ENCODE measurements around the gene CHRD. TPM values are rescaled to one million over a fixed set of nuclear protein-coding genes. Genes with fewer than 3 reads are reported as not detected.

Gene CHRD
- total and polyA plus RNA-seq, 7 donors, result 0.23 to 16.3 (median 5.7) TPM

GRCh38 chr3:184377374-184377773 lies 2.5 kb upstream of the CHRD start:
- Histone ChIP-seq H3K4me1 (peaks cover 0 to 23% (median 19%) of the 10 kb centered on the region in 4 donors), H3K9me3 (no peaks in the 10 kb centered on the region), H3K36me3 (no peaks in the 10 kb centered on the region), H3K27ac (no peak overlapping the region), H3K27me3 (peaks cover 3 to 36% (median 30%) of the 10 kb centered on the region in 3 donors), H3K4me3 (no peak overlapping the region)
- TF ChIP-seq POLR2A (IDR thresholded peaks at IDR 0.05), result no peak
- no peak for TF ChIP-seq EP300 (IDR thresholded peaks at IDR 0.05)
- TF ChIP-seq CTCF (IDR thresholded peaks at IDR 0.05), result no peak
- no peak for TF ChIP-seq POLR2AphosphoS5 (IDR thresholded peaks at IDR 0.05)
- WGBS, 2 donors, result 64 to 80% methylated on average over 5 of the region's 5 CpGs
- intact Hi-C loops (cut with DNase I), result no loop called here
- DNase-seq, result peak; percentile 59

DNA sequence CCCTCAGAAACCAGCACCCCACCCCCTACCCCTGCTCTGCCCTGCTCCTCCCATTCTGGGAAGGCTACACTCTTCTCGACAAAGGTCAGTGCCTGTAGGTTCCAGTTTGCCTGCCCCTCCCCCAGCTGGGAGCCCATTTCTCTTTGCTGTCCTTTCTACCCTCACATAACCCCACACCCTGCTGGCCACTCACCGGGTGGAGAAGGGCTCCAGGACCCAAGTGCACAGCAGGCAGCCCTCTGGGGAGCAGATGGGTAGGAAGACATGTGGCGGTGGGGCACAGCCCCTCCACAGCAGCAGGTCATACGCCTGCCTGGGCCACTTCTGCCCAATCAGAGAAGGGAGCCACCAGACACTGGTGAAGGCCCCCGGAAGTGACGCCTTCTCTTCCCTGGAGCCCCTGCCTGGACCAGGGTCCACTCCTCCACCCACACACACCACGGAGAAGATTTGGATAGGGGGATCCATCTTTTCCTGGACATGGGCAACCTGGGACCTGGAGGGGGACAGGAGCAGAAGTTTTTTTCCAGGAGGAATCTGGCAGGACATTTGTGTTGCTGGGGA lies 1.9 kb upstream of the CHRD start, which contains the start of gene THPO:
Gene THPO (minus strand): TSS at position 326 of the 564 bp plus-strand sequence. CDS start 1,948 bp downstream, outside the sequence.
- Histone ChIP-seq H3K4me3 (peak within 1 kb of the TSS in 1 of 4 donors; percentile 52), H3K27me3 (peaks cover 3 to 36% (median 30%) of the 10 kb centered on the region in 3 donors), H3K9me3 (no peaks in the 10 kb centered on the region), H3K36me3 (no peaks in the 10 kb centered on the region), H3K27ac (peak within 1 kb of the TSS; percentile 65 to 72 (median 70)), H3K4me1 (peaks cover 0 to 23% (median 19%) of the 10 kb centered on the region in 4 donors)
- DNase-seq, result peak; percentile 64
- intact Hi-C loops (cut with DNase I), result no loop called here
- WGBS, 2 donors, result 75 to 78% methylated on average over 7 of the region's 7 CpGs
- TF ChIP-seq POLR2A (IDR thresholded peaks at IDR 0.05) (no peak), CTCF (IDR thresholded peaks at IDR 0.05) (no peak), POLR2AphosphoS5 (IDR thresholded peaks at IDR 0.05) (no peak), EP300 (IDR thresholded peaks at IDR 0.05) (no peak)

- peak overlapping the region; percentile 65 to 72 (median 70) for H3K27ac ChIP-seq
Observed at GRCh38 chr3:184378651-184379357, 1.1 kb upstream of the CHRD start.

GRCh38 chr3:184380185-184380626 lies 352 bp downstream of the CHRD start:
- 1 to 2% methylated on average over 59 to 62 of the region's 62 CpGs for WGBS, 2 donors
- DNase-seq, result peak; percentile 90
- intact Hi-C loops (cut with DNase I), result no loop called here
- H3K9me3 ChIP-seq, result no peaks in the 10 kb centered on the region
- TF ChIP-seq EP300 (IDR thresholded peaks at IDR 0.05) (no peak), POLR2A (IDR thresholded peaks at IDR 0.05) (no peak), POLR2AphosphoS5 (IDR thresholded peaks at IDR 0.05) (no peak), CTCF (IDR thresholded peaks at IDR 0.05) (no peak)
- H3K4me1 ChIP-seq, result peaks cover 0 to 23% (median 19%) of the 10 kb centered on the region in 4 donors
- H3K36me3 ChIP-seq, result no peaks in the 10 kb centered on the region
- H3K27me3 ChIP-seq, result peaks cover 3 to 36% (median 30%) of the 10 kb centered on the region in 3 donors
- peak overlapping the region; percentile 25 to 58 (median 54) for H3K4me3 ChIP-seq
- peak overlapping the region; percentile 45 to 72 (median 54) for H3K27ac ChIP-seq

More at GRCh38 chr3:184378651-184379357, 1.1 kb upstream of the CHRD start:
- Histone ChIP-seq H3K27me3 (peaks cover 3 to 36% (median 30%) of the 10 kb centered on the region in 3 donors), H3K9me3 (no peaks in the 10 kb centered on the region), H3K4me3 (peak overlapping the region in 2 of 4 donors; percentile 52 to 58), H3K4me1 (peaks cover 0 to 23% (median 19%) of the 10 kb centered on the region in 4 donors), H3K36me3 (no peaks in the 10 kb centered on the region)
- intact Hi-C loops (cut with DNase I), result no loop called here
- no peak for TF ChIP-seq POLR2A (IDR thresholded peaks at IDR 0.05)
- no peak for TF ChIP-seq EP300 (IDR thresholded peaks at IDR 0.05)
- no peak for TF ChIP-seq CTCF (IDR thresholded peaks at IDR 0.05)
- TF ChIP-seq POLR2AphosphoS5 (IDR thresholded peaks at IDR 0.05), result no peak
- peak; percentile 70 for DNase-seq
- WGBS, 2 donors, result 79 to 84% methylated on average over 10 of the region's 10 CpGs
